HG03571 (cell line): ENCODE data around the gene SEPTIN3.

Experiments used
- ATAC-seq: cut with Tn5 transposase; IDR thresholded peaks from one replicate; pipeline ENCODE4 v1.9.1; 2021; ENCODE audit not compliant: unreplicated experiment

Gene SEPTIN3, protein sequence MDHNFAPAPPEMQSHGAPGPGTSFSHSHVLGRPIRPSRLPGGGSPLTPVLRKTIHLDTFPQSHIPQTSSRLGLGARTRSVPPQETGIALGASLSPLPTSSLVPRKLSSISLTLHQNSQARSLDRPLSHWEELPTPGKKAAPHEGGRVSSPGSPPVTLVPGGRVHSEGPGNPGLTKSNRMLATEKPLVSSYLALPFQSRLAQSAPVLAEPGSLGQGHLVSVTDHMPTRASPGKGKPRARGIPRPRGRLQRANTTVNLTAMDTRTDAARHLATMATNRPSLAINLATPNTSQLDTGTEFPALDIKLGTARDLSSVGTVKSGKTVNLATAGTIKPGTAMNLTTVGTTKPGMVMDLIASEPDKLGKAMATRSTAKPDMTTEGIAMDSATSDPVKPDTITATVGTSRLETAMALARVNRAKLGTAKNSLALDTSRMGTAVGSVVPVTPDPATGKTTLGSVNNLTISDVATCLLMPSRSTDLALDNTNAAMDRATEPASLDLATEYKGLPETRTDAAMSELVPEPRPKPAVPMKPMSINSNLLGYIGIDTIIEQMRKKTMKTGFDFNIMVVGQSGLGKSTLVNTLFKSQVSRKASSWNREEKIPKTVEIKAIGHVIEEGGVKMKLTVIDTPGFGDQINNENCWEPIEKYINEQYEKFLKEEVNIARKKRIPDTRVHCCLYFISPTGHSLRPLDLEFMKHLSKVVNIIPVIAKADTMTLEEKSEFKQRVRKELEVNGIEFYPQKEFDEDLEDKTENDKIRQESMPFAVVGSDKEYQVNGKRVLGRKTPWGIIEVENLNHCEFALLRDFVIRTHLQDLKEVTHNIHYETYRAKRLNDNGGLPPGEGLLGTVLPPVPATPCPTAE

GRCh38 chr22:41969110-41969646 is at the start of gene SEPTIN3:
Gene SEPTIN3, plus strand, starts transcription at chr22:41969443. Its CDS starts 2,050 bp downstream, at chr22:41971493.
- no peak for ATAC-seq

DNA sequence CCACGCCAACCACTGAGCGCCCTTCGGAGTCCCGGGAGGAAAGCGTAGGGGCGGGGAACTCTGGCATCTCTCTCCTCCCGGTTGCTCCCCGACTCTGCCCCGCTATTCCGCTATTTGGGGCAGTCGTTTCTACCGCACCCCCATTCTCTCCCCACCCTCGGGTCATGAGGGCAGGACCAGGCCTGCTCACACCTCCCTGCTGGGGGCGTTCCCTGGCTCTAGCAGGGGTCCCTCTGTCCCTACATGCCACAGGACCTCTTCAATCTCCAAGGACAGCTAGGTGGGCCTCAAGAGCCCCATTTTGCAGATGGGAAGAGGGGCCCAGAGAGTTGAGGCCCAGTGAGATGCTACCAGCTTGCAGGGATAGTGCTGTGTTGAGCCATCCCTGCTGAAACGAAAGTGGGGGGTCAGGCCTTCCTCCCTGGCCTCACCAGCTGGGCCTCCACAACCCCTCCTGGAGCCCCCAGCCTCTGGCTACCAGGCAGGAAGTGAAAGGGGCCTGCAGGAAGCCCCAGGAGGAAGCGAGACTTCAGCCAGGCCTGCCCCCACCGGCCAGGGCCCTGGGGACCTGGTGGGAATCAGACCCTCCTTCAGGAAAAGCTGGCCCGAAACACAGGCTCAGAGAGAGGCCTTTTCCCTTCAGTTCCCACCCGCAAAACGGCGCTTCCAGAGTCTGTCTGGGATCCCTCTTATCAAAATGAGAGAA is 48.8 kb upstream of the SEPTIN3 start:
- peak; percentile 22 for ATAC-seq

- no peak for ATAC-seq
These were observed 46.9 kb upstream of the SEPTIN3 start for GRCh38 chr22:41922328-41922727.

GRCh38 chr22:41922940-41923594 is 46.2 kb upstream of the SEPTIN3 start:
- no peak for ATAC-seq

DNA sequence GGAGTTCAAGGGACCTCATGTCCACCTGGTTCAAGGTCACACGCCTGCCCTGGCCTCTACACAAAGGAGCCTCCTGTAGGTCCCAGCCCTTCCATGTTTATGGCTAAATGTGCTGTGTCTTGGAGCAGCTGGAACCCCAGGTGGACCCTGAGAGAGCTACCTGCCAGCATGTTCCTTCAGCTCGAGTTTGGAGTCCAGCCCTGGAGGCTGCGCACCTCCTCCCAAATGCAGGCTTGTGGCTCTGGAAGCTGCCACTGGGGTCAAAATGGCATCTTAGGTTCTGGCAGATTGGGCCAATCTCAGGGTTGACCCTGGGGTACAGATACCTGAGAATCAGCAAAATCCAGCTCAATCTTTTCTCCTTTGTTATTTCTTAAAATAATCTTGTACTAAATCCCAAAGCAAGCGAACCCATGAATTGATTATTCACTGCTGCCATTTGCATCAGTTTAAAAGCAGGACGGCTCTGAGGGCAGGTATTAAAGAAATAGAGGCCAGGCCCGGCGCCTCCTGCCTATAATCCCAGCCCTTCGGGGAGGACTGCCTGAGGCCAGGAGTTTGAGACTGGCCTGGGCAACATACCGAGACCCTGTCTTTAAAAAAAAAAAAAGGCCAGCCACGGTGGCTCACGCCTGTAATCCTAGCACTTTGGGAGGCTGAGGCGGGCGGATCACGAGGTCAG is 45.5 kb upstream of the SEPTIN3 start:
- ATAC-seq, result no peak

DNA sequence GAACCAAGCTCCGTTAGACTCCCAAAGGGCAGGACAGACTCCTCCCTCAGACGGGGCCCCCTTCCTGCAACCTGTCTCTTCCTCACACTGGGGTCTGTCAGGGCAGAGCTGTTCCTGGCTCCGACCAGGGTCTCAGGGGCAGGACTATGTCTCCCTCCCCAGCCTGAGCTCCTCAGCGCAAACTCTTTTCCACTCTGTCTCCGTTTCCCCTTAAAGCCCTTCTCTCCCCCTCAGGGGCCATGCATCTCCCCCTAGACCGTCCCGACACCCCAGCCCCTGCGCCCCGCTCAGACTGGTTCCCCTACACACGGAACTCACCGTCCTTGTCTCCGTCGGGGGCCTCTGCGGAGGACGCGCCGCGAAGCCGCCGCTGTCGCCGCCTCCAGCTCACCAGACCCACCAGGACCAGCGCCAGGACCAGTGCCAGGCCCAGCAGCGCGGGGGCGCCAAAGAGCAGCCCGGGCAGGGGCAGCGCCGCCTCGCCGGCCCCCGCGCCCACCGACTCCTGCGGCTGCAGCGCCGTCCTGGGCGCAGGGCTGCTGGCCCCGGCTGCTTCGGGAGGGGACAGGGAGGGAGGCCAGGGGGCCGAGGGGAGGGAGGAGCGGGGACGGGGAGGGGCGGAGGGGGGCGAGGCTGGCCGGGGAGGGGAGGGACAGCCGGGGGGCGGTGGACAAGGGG is 43.3 kb upstream of the SEPTIN3 start:
- ATAC-seq, result no peak

GRCh38 chr22:41927813-41928212 is 41.4 kb upstream of the SEPTIN3 start:
- no peak for ATAC-seq

GRCh38 chr22:41928593-41929417 is 40.4 kb upstream of the SEPTIN3 start:
- no peak for ATAC-seq

GRCh38 chr22:41929418-41929810 is 39.8 kb upstream of the SEPTIN3 start:
- ATAC-seq, result no peak

GRCh38 chr22:41931701-41932269 is 37.5 kb upstream of the SEPTIN3 start:
- ATAC-seq, result no peak

DNA sequence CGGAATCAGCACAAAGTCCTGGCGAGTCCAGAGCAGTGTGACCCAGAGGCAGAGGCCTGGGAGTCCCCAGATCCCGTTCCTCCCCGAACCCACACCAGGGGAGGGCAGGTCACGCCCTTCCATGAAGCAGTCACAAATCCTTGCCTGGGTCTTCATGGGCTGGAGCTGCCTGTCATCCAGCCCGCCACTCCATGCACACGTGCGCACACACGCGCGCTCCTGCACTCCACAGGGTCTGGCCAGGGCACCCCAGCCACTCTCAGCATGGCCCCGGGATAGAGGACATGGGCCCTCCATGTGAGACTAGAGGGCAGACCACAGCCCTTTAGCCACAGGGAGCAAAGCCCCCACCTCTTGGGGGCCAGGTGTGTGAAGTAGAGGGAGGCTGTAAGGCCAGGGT is 36.9 kb upstream of the SEPTIN3 start:
- no peak for ATAC-seq

DNA sequence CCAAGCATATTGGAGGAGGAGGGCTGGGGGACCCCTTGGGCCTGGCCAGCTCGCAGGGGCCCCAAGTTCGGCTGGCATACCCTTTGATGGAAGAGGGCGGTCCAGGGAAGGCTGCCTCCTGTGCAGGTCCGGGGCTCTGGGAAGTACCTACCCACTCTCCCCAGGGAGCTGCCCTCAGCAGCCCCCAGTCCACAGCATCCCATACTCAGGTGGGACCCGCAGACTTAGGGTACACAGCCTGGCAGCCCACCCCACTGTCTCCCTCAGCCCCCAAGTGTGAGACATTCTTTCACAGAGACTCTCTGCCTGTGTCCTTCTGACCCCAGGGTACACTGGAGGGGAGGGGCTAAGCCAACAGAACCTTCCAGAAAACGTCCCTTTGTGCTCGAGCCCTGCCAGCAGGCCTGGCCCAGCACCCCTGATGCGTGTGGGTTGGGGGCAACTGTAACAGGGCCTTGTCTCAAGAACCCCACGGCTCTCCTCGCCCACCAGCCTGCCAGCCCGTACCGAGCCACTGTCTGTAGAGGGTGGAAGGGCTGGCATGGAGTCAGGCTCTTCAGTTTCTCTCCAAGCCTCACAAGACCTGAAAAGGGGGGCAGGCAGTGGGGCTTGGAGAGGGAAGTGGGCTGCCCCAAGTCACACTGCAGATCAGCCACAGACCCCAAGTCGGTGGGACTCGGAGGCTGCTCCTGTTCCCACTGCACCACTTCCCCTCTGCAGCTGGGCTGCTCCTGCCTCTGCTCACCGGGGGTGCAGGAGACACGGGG is 35.6 kb upstream of the SEPTIN3 start:
- ATAC-seq, result no peak

DNA sequence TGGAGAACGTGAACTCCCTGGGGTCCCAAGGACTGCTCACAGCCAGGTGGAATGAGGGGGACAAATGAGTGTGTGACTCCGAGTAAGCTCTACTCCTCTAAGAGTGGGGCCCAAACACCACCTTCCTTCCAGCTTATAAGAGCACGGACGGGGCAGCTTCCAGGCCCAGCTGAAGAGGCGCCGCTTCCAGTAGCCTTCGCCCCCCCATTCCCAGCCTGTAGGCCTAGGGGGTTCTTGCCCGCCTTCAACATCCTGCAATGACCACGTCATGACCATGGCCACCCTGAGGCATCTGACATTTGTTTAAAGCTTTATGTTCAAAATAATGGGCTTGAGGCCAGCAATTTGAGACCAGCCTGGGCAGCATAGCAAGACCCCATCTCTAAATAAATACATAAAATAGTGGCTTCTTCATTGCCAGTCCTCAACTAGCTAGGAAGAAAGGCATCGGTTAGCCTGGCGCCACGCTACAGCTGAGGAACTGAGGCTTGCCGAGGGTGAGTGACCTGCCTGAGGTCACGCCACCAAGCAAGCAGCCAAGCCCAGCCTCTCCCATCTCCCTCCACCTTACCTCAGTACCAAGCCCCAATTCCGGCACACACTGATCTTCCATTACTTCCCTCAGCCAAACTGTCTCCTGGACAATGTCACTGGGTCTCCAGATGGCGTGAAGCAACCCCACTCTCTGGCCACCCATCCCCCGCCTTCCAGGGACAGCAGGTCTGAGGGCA is 34.8 kb upstream of the SEPTIN3 start:
- ATAC-seq, result no peak

DNA sequence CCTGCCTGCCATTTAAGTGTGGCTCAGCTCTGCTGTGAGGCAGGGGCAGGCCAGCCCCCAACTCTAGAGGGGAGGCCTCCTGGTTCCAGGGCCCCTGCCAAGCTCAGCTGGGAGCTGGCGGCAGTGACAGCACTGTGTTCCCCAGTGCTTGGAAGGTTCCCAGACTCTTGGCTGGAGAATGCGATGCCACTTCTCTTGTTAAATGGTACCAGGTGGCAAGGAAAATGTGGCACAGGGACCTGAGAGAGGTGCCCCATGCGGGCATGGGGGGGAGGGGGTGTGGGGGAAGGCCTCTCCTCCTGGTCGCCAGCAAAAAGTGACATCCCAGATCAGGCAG is 34.3 kb upstream of the SEPTIN3 start:
- no peak for ATAC-seq

DNA sequence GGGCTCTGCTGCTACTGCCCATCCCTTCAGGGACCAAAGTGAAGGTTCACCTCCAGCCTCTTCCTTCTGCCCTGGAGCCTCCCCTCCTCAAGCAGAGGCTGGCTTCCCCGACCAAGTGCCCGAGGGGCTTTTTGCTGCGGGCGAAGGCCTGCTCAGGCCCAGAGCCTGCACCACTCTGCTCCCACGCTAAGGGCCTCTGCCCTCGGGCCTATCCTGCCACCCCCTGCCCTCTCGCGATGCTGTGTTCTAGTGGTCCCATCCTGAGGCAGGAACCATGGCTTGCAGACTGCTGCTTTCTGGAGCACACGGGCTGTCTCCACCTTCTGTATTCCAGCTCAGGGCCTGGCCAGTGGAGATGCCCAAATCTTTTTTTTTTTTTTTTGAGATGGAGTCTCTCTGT is 33.7 kb upstream of the SEPTIN3 start:
- ATAC-seq, result no peak

DNA sequence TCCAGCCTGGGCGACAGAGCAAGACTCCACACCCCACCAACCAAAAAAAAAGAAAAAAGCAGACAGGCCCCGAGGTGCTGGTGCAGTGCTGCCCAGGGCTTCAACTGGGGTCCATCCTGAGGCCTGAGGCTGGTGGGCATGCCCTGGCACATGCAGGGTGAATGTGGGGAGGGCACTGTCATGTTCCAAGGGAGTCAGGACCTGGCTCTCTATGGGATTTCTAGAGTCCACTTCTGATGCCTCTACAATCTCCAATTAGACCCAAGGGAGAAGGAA is 32.4 kb upstream of the SEPTIN3 start:
- ATAC-seq, result no peak
